Fibroblast of skin of left biceps (primary cell): ENCODE measurements around the gene GALNT9.
"Not testable (repeated sequence)": the region's sequence is repeated elsewhere in the genome, so short reads cannot be mapped to it uniquely, and the experiment has no call there.

Source experiments
- DNase-seq, 2 experiments: peaks; one replicate each; pipeline ENCODE4 v3.0.0-alpha.2; 2013; ENCODE audit warnings: low read depth in 2 of 2

GALNT9 gene

DNA sequence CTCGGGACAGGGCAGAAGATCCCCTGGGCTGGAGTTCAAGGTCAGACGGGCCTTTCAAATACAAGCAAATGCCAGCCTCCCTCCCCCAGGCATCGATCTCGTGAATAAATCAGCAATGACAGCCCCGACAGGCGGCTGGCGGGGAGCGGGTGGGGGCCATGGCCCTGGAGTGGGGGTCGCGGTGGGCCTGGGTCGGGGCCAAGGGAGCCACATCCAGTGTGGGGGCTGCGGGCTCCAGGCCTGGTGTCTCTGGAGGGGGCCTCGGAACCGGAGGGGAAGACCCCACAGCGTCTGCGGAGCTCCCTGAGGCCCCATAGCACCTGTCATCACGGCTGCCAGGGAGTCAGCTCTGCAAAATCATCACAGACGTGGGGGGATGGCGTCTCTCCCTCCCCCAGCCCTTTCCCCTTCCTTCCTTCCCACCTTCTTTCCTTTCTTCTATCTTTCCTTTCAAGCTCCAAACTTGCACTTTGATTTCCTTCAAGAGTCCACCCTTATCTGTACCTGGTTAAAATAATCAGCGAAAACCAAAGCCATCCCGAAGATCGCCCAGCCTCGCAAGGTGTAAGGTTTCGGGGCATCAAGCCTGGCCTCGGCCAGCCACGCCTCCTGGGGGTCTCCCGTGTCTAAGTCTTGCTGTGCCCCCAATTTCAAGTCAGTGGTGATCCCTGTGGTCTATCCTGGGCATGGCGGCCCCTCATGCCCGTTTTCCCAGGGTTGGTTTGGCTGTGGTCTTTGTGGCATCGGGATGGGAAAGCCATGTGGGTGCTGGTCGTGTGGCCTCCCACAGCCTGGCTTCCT lies 93.1 kb downstream of the GALNT9 start:
- DNase-seq = no peak

DNA sequence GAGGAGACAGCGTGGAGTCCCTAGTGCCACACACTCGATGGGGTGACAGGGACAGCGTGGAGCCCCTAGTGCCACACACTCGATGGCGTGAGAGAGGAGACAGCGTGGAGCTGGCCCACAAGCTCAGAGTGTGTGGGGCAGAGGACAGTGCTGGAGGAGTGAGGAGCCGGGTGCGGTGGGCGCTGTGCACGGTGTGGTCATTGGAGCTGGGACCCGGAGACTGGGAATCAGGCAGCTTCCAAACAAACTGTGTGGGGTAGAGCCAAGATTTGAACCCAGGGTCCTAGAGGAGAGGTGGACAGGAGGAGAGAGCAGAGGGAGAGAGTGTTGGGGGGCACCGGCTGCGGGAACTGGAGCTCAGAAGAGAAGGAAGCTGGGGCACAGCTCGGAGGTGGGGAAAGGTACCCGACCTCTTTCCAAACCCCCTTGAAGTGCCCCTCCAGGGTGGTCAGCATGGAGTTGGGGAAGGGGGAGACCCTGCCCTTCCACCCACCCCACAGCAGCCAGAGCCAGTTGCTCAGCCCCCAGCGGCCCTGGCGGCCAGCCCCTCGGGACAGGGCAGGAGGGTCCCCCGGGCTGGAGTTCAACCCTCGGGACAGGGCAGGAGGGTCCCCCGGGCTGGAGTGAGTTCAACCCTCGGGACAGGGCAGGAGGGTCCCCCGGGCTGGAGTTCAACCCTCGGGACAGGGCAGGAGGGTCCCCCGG lies 94.1 kb downstream of the GALNT9 start:
- no peak for DNase-seq

DNA sequence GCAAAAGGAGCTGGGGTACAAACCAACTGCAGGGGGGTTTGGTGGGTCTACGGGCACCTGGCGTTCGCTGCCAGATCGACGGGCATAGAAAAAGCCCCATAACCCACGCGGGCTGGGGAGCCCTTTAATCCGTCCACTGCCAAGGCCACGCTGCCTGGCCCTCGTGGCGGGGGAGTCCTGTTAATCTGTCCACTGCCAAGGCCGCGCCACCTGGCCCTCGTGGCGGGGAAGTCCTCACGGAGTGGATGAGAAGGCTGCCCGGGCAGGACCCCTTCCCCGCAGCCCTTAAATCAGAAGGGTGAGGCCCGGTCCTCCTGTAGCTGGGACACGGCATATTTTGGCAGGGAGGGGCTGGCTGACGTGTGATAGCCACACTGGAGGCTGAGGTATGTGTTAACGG lies 99.0 kb downstream of the GALNT9 start:
- DNase-seq = no peak

DNA sequence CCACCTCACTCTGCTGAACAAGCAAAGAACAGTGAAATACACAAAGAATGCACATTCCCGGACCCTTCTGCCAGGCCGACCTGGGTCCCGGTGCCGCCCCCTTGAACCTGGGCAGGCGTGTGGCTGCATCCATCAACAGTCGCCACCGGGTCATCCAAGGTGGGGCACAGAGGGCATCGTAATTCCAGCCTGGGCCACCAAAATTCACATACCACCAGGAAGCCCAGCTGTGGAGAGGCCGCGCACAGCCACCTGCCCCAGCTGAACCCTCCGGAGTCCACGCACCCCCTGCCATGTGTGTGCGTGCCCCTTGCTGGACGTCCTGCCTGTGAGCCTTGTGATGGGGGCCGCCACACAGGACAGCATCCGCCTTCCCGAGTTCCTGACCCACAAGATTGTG lies 99.5 kb downstream of the GALNT9 start:
- no peak for DNase-seq

DNA sequence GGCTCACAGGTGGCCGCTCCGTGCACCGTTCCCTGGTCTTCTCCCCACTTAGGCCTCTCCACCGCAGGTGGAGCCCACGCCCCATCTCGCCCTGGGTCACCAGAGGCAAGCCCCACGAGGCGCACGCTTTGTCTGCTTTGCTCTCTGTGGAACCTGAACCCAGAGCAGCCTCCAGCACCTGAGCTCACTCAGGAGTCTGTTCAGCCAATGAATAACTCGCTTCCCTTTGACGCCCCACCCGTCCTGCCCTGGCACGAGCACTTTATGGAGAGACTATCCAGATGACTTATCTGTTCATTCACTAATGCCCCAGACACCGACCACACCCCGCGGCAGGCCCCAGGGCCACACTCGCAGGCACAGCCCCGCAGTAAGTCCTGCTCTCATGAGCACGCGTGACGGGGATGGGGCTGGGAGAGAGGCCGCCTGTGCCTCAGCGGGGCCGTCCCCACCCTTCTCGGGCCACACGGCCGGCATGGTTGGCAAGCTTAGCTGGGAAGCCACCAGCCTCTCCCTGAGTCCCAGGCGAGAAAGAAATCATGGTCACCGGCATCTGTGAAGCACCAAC lies 100.1 kb downstream of the GALNT9 start:
- DNase-seq = no peak

DNA sequence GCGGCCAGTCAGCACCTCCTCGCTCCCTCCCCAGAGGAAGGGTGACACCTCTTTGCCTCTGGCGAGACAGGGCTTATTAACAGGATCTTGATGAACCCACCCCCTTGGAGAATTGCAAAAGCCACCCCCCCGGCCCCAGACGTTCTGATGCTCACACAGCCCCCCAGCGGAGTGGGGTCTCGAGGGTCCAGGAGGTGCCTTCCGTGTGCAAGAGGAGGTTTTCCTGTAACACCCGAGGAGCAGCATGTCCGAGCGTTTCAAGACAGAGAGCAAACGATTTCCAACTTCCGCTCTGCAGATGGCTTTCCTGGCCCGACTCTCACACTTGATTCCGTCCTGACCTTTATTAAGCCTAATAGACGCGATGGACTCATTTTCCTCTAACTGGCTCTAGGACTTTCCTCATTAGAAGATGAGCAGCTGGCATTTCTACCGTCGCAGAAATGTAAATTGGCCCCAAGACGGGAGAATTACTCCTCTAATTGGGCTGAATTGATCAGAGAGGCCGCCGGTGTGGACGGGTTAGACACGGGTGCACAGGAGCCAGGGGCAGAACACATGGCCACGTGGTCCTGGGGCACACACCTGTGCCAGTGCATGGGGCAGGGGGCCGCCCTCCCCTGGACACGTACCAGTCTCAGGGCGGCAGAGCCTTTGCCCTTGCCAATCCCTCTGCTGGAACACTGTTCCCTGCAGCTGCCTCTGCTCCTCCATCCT lies 100.8 kb downstream of the GALNT9 start:
- DNase-seq = no peak

DNA sequence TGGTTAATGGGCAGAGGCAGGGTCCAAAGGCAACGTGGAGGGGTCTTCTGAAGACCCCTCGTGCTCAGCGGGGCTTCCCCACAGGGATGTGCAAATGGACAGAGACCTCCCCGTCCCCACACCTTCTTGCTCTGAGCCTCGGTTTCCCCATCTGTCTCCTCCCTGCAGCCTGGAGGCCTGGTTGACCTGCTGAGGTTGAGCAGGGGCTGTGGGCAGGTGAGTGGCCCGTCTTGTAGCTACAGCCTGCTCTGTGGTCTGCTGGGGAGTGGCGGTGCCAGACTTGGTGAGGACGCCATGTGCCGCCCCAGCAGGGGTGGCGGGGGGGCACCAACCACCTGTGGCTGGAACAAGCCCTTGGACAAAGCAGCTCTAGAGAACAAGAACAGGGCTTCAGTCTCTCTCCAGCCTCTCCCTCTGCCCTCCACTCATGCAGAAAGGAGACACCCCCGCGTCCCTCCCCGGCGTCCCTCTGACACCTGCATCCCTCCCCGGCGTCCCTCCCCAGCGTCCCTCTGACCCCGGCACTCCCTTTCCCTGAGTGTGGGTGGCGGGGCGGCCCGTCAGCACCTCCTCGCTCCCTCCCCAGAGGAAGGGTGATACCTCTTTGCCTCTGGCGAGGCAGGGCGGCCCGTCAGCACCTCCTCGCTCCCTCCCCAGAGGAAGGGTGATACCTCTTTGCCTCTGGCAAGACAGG lies 101.5 kb downstream of the GALNT9 start:
- DNase-seq = no peak

DNA sequence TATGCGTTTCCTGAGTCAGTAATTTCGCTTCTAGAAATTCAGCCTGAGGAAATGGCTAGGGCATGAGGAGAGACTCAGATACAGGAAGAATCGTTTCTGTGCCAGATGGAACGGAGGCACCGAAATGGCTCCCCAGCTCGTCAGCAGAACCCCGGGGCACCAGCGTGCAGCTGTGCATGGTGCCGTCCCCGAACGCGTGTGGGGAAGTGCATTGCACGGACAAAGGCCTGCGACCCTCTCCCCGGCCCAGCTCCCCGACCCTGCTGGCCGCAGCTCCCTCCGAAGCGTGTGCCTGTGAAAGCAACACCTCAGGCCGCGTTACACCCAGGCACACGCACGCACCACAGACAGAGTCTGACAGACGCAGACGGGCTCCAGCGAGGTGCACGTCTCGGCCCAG lies 102.3 kb downstream of the GALNT9 start:
- no peak for DNase-seq

DNA sequence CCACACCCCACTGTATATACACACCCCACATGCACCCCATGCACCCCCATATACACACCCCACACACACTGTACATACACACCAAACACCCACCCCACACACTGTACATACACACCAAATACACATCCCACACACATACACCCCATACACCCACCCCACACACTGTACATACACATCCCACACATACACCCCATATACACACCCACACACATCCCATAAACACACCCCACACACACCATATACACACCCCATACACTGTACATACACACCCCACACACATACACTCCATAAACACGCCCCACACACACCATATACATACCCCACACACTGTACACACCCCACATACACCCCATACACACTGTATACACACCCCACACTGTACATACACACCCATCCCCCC lies 102.8 kb downstream of the GALNT9 start:
- DNase-seq = no peak

DNA sequence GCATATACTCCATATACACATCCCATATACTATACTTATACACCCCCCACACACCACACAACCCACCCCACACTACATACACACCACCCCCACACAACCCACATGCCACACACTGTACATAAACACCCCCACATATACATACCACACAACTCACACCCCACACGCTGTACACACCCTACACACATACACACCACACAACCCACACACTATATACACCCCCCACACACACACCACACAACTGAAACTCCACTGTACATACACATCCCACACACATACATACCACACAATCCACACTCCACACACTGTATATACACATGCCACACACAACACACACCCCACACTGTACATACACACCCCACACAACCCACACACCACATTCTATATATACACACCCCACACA lies 104.2 kb downstream of the GALNT9 start:
- DNase-seq = no peak

DNA sequence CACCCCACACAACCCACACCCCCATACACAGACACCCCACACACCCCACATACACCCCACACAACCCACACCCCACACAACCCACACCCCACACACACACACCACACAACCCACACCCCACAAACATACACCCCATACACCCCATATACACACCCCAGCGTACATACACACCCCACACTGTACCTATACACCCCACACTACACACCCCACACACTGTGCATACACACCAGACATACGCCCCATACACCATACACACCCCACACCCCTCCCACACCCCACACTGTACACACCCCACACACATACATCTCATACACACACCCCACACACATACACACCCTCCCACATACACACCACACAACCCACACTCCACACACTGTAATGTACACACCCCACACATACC lies 104.9 kb downstream of the GALNT9 start:
- DNase-seq = no peak

DNA sequence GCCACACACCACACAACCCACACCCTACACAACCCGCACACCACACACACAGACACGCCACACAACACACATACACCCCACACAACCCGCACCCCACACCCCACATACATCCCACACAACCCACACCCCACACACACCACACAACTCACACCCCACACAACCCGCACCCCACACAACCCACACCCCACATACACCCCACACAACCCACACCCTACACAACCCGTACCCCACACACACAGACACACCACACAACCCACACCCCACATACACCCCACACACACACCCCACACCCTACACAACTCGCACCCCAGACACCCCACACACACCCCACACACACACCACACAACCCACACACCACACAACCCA lies 106.6 kb downstream of the GALNT9 start:
- DNase-seq = no peak

DNA sequence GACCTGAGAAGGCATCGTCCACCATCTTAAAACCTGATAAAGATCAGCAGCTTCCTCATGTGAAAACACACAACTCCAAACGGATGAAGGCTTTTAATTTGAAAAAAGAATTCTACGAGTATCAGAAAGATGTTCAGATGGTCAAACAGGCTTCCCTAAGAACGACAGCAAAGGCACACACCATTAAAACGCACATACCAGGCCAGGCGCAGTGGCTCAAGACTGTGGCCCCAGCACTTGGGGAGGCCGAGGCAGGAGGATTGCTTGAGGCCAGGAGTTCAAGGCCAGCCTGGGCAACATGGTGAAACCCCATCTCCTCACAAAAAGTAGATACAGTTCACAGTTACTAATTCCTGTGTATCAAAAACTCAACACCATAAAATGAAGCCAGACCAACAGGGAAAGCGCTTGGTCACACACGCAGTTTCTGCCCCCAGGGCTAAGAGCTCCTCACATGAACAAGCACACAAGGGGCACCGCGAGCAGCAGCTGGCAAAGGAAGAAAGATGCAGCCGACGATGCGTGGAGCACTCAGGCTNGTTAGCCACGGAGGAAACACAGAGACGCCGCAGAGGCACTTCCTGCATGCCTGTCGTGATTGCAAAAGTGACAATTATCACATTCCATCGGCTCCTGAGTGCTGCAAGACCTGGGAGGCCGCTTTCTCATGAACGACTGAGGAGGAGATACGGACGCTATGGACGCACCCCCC lies 107.1 kb downstream of the GALNT9 start:
- peak; percentile 8 to 18 for DNase-seq

DNA sequence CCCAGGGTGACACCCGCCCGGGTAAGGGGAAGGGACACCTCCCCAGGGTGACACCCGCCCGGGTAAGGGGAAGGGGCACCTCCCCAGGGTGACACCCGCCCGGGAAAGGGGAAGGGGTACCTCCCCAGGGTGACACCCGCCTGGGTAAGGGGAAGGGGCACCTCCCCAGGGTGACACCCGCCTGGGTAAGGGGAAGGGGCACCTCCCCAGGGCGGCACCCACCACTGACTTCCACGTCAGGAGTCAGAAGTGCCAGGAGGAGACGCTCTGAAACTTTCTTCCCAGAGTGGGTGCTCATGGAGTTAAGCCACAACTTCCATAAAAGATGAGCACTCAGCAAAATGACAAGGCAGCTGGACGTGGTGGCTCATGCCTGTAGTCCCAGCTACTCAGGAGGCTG lies 109.6 kb downstream of the GALNT9 start:
- not testable (repeated sequence) for DNase-seq

DNA sequence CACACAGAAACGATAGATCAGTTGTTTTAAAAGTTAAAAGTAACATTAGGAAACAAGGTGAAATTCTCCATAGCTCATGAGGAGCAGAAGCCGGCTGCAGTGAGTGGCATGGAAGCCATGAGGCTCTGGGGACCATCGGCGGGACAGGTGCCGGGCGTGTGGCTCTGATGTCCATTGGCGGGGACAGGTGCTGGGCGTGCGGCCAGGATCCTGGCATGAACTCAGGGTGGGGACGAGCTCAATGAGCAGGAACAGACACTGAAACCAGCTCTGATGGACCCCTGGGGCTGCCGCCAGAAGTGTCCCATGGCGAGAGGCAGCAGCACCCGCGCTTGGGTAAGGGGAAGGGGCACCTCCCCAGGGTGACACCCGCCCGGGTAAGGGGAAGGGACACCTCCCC lies 110.1 kb downstream of the GALNT9 start:
- no peak for DNase-seq

DNA sequence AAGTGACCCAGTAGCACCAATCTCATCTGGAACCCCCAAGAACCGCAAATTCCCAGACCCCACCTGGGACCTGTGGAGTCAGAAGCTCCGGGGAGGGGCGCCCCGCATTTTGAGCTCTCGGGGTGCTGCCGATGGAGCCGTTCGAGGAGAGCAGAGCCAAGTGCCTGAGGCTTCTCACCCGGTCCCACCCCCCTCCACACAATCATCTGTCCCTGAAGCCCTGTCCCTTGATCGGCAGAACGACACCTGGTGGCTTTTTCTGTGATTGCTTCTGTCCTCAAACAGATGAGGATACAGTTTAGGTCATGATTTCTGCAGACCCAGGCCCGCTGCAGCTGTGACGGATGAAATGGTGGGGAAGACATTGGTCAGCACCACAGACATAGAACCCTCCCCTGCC lies 110.5 kb downstream of the GALNT9 start:
- DNase-seq = no peak

DNA sequence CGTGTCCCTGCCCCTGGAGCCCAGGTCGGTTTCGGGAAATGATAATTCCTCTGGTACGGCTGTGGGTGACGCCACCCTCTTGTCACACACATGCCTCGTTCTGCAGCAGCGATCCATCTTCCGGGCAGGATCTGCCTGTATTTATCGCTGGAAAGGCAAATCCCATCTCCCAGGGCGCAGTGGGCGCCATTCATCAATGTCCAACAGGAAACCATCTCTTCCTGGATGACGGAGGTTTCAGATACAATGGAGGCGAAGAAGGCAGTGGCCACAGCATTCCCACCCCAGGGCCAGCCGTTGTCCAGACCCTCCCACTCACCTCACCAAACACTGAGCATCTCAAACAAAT lies 110.9 kb downstream of the GALNT9 start:
- DNase-seq = no peak

DNA sequence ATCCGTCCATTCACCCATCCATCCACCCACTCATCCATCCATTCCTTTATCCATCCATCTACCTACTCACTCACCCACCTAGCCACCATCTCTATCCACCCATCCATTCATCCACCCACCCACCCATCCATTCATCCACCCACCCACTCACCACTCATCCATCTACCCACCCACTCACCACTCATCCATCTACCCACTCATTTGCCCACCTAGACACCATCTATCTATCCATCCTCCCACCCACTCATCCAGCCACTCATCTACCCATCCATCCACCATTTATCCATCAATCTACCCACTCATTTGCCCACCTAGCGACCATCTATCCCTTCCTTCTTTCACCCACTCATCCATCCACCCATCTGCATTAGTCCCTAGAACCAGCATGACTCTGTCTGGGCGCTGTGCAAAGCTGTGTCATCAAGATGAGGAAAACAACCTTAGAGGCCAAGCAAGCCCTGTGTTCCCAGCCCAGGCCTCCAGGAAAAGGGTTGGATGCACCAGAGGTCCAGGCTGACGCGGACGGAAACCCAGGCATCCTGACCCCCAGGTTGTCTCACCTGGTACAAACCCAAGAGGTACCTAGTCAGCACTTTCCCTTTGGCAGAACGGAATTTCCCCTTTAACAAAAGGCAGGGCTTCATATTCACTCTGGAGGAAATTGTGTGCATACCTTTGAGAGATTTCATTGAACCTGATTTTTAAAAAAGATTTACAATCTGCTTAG lies 111.4 kb downstream of the GALNT9 start:
- DNase-seq = no peak

DNA sequence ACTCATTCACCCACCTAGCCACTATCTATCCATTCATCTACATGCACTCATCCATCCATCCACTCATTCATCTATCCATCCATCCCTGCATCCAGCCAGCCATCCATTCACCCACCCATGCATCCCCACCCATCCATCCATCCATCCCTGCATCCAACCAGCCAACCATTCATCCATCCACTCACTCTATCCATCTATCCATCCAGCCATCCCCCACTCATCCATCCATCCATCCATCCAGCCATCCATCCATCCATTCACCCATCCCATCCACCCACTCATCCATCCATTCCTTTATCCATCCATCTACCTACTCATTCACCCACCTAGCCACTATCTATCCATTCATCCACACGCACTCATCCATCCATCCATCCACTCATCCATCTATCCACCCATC lies 112.0 kb downstream of the GALNT9 start:
- no peak for DNase-seq

DNA sequence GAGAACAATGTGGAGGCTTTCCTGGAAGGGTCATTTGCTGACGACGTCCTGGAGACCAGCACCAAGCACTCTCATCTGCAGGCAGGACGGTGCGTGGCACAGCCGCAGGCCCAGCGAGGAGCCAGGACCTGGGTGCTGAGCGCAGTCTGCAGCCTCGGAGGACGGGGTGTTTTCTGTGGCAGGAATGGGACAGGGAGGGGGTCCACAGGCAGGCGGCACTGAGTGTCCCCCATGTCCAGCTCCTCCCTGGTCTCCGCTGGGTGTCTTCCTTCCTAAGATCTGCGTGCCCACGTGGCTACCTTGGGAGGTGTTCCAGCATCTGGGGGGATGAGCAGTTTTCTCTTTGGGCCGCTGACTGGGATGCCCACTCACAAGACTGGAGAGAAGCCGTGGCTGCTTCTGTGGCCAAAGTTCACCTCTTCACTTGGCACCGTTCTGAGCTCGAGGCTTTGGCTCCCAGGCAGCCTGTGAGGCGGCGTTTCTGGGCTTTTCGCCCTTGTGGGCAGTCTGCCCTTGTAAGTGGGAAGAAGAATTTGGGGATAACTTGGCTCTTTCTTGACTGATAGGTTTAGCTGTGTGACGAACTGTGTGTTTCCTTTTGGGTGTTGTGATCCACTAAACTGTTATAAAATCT lies 112.9 kb downstream of the GALNT9 start:
- DNase-seq = no peak
